ENCODE measurements around the gene DLGAP3. TPM values are rescaled to one million over a fixed set of nuclear protein-coding genes. Genes with fewer than 3 reads are reported as not detected.

DLGAP3 gene
- total RNA-seq, 1 donor from 2014 or later = 0.18 TPM

DNA sequence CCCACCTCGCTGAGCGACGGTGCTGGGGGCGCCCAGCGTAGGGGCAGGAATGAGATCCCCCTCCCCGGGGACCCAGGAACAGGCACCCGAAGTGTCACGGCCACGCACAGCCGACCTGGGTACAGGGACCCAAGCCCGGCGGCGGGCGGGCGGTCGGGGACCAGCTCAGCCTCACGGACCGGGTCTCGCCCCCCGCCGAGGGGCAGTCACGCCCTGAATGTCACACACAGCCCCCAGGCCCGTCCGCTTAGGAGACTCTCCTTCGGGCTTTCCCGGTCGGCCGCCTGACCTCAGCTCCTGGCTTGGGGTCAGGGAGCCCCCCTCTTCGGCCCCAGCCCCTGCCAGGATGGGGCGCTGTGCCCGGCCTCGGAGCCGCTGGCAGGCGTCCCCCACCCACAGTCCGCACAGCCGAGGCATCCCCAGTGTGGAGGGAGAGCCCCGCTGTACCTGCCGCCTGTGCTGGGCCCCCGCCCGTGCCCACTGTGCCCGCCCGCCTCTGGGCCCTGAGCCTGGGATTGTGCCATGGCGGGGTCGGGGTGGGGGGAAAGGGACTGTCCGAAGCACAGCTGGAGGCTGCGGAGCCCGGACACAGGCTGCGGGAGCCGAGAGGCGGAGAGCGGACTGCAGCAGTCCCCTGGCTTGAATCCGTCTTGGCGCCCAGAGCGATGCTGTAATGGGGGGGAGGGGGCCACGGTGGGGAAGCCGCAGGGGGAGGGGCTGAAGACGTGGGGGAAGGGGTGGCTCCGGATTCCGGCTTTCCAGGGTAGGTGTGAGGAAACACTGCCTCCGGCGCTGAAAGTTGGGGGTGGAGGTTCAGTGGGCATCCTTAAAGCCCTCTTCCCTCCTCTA, 627 bp upstream of the DLGAP3 start:
- intact Hi-C loops (cut with DNase I) = no loop called here
- peaks cover 12% of the 10 kb centered on the region for H3K4me1 ChIP-seq
- TF ChIP-seq, protein P1, sequence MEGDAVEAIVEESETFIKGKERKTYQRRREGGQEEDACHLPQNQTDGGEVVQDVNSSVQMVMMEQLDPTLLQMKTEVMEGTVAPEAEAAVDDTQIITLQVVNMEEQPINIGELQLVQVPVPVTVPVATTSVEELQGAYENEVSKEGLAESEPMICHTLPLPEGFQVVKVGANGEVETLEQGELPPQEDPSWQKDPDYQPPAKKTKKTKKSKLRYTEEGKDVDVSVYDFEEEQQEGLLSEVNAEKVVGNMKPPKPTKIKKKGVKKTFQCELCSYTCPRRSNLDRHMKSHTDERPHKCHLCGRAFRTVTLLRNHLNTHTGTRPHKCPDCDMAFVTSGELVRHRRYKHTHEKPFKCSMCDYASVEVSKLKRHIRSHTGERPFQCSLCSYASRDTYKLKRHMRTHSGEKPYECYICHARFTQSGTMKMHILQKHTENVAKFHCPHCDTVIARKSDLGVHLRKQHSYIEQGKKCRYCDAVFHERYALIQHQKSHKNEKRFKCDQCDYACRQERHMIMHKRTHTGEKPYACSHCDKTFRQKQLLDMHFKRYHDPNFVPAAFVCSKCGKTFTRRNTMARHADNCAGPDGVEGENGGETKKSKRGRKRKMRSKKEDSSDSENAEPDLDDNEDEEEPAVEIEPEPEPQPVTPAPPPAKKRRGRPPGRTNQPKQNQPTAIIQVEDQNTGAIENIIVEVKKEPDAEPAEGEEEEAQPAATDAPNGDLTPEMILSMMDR (IDR thresholded peaks at IDR 0.05) = no peak
- H3K4me3 ChIP-seq = peak overlapping the region; percentile 46
- no peak overlapping the region for H3K27ac ChIP-seq
- ATAC-seq (no peak), DNase-seq (no peak)
- H3K27me3 ChIP-seq (ENCODE audit: low read depth) = peaks cover 58% of the 10 kb centered on the region
- H3K36me3 ChIP-seq = no peaks in the 10 kb centered on the region
- no peaks in the 10 kb centered on the region for H3K9me3 ChIP-seq

DNA sequence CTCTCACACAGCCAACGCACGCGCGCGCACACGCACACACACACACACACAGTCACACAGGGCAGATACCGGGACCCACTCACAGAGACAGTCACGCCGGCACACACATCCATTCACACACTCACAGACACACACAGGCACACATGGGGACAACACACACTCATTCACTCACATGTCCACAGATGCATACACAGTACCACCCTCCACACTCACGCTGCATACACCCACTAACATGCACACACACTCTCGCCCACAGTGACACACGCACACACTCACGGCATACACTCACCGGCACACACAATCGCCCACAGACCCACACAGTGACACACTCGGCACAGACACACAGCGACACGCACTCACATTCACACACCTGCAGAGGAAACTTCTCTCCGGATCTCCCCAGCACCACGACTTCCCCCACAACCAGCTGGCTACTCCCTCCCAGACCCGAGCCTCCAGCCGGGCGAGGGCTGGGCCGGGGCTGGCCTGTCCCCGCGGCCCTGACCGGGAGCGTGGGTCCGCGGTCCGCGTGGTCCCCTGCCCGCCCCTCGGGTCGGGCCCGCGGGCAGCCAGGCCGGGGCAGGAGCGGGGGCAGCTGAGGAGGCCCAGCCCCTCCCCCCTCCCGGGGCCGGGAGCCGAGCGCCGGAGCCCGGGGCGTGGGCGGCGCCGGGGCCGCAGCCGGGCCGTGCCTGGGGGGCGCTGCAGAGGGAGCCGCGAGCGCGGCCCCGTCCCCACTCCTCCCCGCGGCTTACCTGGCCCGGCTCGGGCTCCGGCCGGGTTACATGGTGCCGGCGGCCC, 552 bp downstream of the DLGAP3 start:
- DNase-seq (no peak), ATAC-seq (no peak)
- peaks cover 58% of the 10 kb centered on the region for H3K27me3 ChIP-seq (ENCODE audit: low read depth)
- H3K4me1 ChIP-seq = peaks cover 12% of the 10 kb centered on the region
- no peaks in the 10 kb centered on the region for H3K9me3 ChIP-seq
- H3K27ac ChIP-seq = no peak overlapping the region
- intact Hi-C loops (cut with DNase I) = no loop called here
- TF ChIP-seq, protein P1 (IDR thresholded peaks at IDR 0.05) = no peak
- peak overlapping the region; percentile 31 for H3K4me3 ChIP-seq
- no peaks in the 10 kb centered on the region for H3K36me3 ChIP-seq

DNA sequence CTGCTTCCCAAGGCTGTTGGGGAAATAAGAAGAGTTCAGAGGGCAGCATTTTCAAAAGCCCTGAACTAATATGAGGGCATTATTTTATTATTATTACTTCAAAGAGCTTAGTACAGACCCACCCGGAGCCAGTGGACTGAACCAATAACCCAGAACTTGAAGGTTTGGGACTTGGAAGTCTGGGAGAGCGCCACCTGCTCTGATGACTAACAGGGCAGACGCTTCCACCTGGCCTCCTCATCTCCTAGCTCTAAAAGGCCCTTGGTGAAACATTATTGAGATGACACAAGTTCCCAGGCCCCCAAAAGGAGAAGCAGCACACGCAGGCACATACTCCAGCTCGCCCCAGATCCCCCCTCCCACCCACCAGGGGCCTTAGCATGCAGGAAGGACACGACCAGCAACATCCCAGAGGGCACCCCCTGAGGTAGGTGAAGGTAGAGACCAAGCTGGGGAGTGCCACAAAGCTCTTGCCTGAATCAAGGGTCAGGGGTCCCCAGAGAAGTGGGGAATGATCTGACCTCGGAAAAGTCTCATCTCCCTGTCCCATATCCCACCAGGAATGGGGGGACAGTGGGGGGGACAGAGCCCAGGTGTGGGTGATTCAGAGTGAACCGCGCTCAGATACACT, 1.3 kb downstream of the DLGAP3 start:
- peaks cover 12% of the 10 kb centered on the region for H3K4me1 ChIP-seq
- ATAC-seq (no peak), DNase-seq (no peak)
- intact Hi-C loops (cut with DNase I) = no loop called here
- TF ChIP-seq, protein P1 (IDR thresholded peaks at IDR 0.05) = no peak
- H3K9me3 ChIP-seq = no peaks in the 10 kb centered on the region
- no peaks in the 10 kb centered on the region for H3K36me3 ChIP-seq
- no peak overlapping the region for H3K27ac ChIP-seq
- peaks cover 63% of the 10 kb centered on the region for H3K27me3 ChIP-seq (ENCODE audit: low read depth)
- H3K4me3 ChIP-seq = no peak overlapping the region

DNA sequence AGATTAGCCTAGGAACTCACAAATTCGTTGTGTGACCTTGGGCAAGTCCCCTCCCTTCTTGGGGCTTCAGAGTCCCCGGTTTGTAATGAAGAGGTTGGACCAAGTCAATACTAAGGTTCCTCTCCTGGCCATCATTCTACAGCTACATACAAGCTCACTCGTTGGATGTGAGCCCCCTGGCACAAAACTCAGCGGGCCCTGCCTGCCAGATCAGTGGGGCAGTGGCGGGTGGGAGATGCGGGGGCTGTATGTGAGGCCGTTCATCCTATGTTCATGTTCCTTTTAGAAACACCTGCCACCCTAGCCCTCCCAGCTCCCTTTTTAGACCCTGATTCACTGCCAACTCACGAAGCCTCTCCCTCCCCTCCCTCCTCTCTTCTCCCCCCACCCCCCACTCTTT, 2.1 kb downstream of the DLGAP3 start:
- peaks cover 65% of the 10 kb centered on the region for H3K27me3 ChIP-seq (ENCODE audit: low read depth)
- TF ChIP-seq, protein P1 (IDR thresholded peaks at IDR 0.05) = no peak
- DNase-seq (no peak), ATAC-seq (no peak)
- H3K4me1 ChIP-seq = peaks cover 12% of the 10 kb centered on the region
- H3K9me3 ChIP-seq = no peaks in the 10 kb centered on the region
- intact Hi-C loops (cut with DNase I) = no loop called here
- H3K36me3 ChIP-seq = no peaks in the 10 kb centered on the region
- no peak overlapping the region for H3K27ac ChIP-seq
- H3K4me3 ChIP-seq = no peak overlapping the region

DNA sequence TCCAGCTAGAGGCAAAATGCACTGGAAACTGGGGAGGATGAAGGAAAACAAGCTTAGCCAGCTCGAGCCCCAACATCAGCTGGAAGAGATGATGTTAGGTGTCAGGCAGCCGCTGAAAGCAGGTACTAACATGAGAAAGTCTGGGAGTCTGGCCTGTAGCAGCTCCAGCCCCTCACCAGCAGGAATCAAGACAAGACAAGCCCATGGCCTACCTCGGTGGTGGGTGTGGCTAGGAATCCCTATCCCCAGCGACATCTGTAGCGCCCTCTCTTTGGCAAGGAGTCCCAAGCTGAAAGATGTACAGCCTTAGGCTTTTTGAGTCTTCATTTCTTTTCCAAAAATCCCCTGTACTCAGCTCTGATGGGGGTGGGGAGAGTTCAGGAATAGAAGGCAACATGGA, 2.6 kb downstream of the DLGAP3 start:
- Histone ChIP-seq H3K4me3 (no peak overlapping the region), H3K9me3 (no peaks in the 10 kb centered on the region), H3K36me3 (no peaks in the 10 kb centered on the region), H3K27ac (no peak overlapping the region), H3K27me3 (ENCODE audit: low read depth) (peaks cover 70% of the 10 kb centered on the region), H3K4me1 (peaks cover 12% of the 10 kb centered on the region)
- ATAC-seq (no peak), DNase-seq (no peak)
- TF ChIP-seq, protein P1 (IDR thresholded peaks at IDR 0.05) = no peak
- intact Hi-C loops (cut with DNase I) = no loop called here

All from lower lobe of right lung (tissue), 2 donors.